Progenitor cell of endocrine pancreas (in vitro differentiated cells): ENCODE results near the gene BICDL1. TPM values are rescaled to one million over a fixed set of nuclear protein-coding genes. Genes with fewer than 3 reads are reported as not detected.

Experiments used
- DNase-seq: peaks from one replicate; pipeline ENCODE4 v3.0.0; 2021; ENCODE audit warnings: low spot score; ENCODE audit not compliant: unreplicated experiment
- H3K27ac Mint-ChIP-seq: 2 replicates; pipeline ENCODE4 v1.8.0; 2021; ENCODE audit warnings: mild to moderate bottlenecking, moderate library complexity, mixed read lengths
- H3K27me3 Mint-ChIP-seq: 2 replicates; pipeline ENCODE4 v1.8.0; 2021; ENCODE audit warnings: mixed read lengths
- H3K36me3 Mint-ChIP-seq: 2 replicates; pipeline ENCODE4 v1.8.0; 2022; ENCODE audit warnings: mixed read lengths; ENCODE audit not compliant: insufficient read depth
- H3K4me1 Mint-ChIP-seq: 2 replicates; pipeline ENCODE4 v1.8.0; 2021; ENCODE audit warnings: low read depth, mixed read lengths
- H3K4me3 Mint-ChIP-seq: 2 replicates; pipeline ENCODE4 v1.8.0; 2021; ENCODE audit warnings: low read depth, mild to moderate bottlenecking, moderate library complexity, mixed read lengths
- H3K9me3 Mint-ChIP-seq: 2 replicates; pipeline ENCODE4 v1.8.0; 2021; ENCODE audit warnings: low read depth, mixed read lengths
- total RNA-seq: library from RNA; stranded (reverse); gene quantifications from 2 replicates; pipeline ENCODE4 v1.2.1, GENCODE V29; 2021
- TF ChIP-seq, protein P1 (sequence below): fragments of 200-600 bp; sonication (generic); IDR thresholded peaks from one replicate; pipeline ENCODE4 v1.5.0; 2021; ENCODE audit warnings: antibody characterized with exemption, mild to moderate bottlenecking; ENCODE audit not compliant: unreplicated experiment

Gene BICDL1
- total RNA-seq, 1 donor from 2014 or later: 11.1 TPM

DNA sequence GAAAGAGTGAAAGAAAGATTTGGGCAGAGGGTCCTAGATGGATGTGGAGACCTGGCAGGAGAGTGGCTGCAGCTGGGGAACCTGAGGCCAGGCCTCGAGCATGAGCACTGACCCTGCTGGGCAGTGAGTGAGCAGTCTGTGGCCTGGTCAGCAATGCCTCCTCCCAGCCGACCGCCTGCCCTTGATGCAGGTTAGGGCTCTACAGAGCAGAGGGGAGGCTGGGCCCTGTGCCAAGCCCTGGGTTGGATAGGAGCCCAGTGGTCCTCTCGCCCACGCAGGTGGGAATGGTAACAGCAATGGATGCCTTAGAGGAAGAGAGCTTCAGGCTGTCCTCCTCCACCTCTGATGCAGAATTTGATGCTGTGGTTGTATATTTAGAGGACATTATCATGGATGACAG, 67.7 kb downstream of the BICDL1 start:
- H3K27me3 Mint-ChIP-seq: no peaks in the 10 kb centered on the region
- peaks cover 5% of the 10 kb centered on the region for H3K4me1 Mint-ChIP-seq
- no peak for DNase-seq
- no peak overlapping the region for H3K27ac Mint-ChIP-seq
- TF ChIP-seq, protein P1, sequence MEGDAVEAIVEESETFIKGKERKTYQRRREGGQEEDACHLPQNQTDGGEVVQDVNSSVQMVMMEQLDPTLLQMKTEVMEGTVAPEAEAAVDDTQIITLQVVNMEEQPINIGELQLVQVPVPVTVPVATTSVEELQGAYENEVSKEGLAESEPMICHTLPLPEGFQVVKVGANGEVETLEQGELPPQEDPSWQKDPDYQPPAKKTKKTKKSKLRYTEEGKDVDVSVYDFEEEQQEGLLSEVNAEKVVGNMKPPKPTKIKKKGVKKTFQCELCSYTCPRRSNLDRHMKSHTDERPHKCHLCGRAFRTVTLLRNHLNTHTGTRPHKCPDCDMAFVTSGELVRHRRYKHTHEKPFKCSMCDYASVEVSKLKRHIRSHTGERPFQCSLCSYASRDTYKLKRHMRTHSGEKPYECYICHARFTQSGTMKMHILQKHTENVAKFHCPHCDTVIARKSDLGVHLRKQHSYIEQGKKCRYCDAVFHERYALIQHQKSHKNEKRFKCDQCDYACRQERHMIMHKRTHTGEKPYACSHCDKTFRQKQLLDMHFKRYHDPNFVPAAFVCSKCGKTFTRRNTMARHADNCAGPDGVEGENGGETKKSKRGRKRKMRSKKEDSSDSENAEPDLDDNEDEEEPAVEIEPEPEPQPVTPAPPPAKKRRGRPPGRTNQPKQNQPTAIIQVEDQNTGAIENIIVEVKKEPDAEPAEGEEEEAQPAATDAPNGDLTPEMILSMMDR: no peak
- H3K9me3 Mint-ChIP-seq: peaks cover 3% of the 10 kb centered on the region
- H3K36me3 Mint-ChIP-seq: peaks cover 2% of the 10 kb centered on the region
- H3K4me3 Mint-ChIP-seq: no peak overlapping the region

DNA sequence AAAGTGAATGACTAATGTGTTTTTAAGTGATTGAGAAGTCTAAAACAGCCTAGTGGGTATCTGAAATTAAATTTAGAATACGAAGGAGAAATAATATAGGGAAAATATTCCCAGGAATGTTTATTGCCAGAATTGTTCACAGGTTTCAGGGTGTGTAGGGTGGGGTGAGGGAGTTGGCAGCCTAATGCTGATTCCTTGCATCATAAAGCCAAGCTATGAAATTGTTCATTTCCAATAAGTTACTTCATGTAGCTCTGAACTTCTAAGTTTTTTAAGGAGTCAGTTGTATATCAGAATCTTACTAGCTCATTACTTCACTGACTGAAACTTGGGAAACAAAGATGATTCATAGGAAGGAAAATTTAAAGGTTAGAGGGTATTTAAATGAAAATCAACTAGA, 71.2 kb downstream of the BICDL1 start:
- Mint-ChIP-seq H3K36me3 (no peaks in the 10 kb centered on the region), H3K9me3 (no peaks in the 10 kb centered on the region), H3K4me1 (peaks cover 15% of the 10 kb centered on the region), H3K27me3 (peaks cover 10% of the 10 kb centered on the region), H3K4me3 (no peak overlapping the region), H3K27ac (no peak overlapping the region)
- TF ChIP-seq, protein P1: no peak
- no peak for DNase-seq

DNA sequence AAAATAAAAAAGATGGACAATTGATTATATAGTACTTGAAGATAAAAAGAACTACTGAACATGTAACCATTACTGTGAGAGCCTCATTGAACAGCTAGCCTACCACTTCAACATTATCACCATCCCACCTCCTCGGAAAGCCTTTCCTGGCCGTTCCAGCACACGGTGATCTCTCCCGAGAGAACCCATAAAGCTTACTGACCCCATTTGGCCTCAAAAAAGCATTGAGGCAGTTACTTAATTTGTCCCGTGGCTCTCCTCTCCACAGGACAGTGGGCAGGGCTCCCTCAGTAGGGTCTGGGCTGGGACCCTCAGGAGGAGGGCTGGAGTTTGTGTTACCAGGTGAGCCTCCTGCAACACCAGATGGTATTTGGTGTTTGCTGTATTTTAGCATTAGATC, 71.7 kb downstream of the BICDL1 start:
- H3K27me3 Mint-ChIP-seq: peaks cover 10% of the 10 kb centered on the region

DNA sequence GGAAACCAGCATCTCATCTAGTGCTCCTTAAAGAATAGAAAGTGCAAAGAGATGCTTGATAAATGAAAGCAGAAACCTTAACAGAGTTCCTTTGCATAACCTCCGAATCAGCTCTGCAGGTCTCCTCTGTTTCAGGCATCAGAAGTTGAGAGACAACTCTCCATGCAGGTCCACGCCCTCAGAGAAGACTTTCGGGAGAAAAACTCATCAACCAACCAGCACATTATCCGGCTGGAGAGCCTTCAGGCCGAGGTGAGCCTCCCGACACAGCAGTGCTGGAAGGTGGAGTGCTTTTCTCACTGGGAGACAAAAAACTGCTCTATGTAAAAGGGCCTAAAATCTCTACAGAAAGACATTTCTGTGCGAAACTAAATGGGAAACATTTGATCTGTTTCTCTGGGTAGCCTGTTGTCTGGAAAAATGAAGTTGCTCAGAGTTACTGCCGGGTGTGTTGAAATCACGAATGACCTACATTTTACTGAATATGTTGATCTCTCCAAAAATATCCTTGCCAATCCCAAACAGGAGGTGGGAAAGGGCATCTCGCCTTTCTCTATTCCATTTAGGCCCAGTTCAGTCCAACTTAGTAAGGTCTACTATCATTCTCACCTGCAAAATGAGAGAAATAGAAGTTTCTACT, 72.7 kb downstream of the BICDL1 start:
- H3K4me1 Mint-ChIP-seq: peaks cover 15% of the 10 kb centered on the region
- no peak overlapping the region for H3K4me3 Mint-ChIP-seq
- no peaks in the 10 kb centered on the region for H3K9me3 Mint-ChIP-seq
- H3K27ac Mint-ChIP-seq: no peak overlapping the region
- H3K27me3 Mint-ChIP-seq: peaks cover 10% of the 10 kb centered on the region
- DNase-seq: no peak
- no peaks in the 10 kb centered on the region for H3K36me3 Mint-ChIP-seq
- TF ChIP-seq, protein P1: no peak

More for the DNA sequence above, 71.7 kb downstream of the BICDL1 start:
- Mint-ChIP-seq H3K9me3 (no peaks in the 10 kb centered on the region), H3K36me3 (no peaks in the 10 kb centered on the region), H3K27ac (no peak overlapping the region), H3K4me1 (peaks cover 15% of the 10 kb centered on the region), H3K4me3 (no peak overlapping the region)
- TF ChIP-seq, protein P1: no peak
- no peak for DNase-seq

DNA sequence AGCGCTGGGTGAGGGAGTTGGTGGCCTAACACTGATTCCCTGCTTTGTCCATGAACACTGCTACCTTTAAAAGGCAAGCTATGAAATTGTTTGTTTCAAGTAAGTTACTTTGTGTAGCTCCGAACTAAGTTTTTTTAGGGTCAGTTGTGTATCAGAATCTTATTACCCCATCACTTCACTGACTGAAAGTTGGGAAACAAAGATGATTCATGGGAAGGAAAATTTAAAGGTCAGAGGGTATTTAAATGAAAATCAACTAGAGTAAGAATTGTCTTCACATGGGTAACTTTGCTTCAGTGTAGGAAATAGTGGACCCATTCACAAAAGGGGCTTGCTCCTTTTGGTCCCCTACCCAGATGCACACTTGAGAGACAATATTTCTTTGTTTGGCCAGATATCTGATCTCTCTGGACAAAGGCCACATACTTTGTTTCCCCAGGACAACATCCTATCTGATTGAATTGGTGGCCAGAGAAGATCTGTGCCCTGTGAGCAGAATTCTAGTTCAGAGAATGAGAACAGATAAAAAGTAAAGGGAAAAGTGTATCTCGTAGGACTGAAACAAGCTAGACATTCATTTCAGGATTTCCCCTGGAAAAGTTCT, 74.0 kb downstream of the BICDL1 start:
- no peaks in the 10 kb centered on the region for H3K36me3 Mint-ChIP-seq
- H3K27me3 Mint-ChIP-seq: peaks cover 10% of the 10 kb centered on the region
- H3K4me3 Mint-ChIP-seq: no peak overlapping the region
- TF ChIP-seq, protein P1: no peak
- peaks cover 15% of the 10 kb centered on the region for H3K4me1 Mint-ChIP-seq
- H3K9me3 Mint-ChIP-seq: no peaks in the 10 kb centered on the region
- DNase-seq: no peak
- H3K27ac Mint-ChIP-seq: no peak overlapping the region
